ENCODE measurements around the gene LRRTM4.

LRRTM4 gene

GRCh38 chr2:77469106-77469505 is 53.1 kb downstream of the LRRTM4 start:
- no peaks in the 10 kb centered on the region for H3K36me3 Mint-ChIP-seq (ENCODE audit: low read depth)
- H3K27ac Mint-ChIP-seq: no peak overlapping the region
- H3K27me3 Mint-ChIP-seq (ENCODE audit: low read depth, poor library complexity): peaks cover 6% of the 10 kb centered on the region
- DNase-seq: no peak
- H3K4me3 Mint-ChIP-seq: no peak overlapping the region
- no peaks in the 10 kb centered on the region for H3K9me3 Mint-ChIP-seq
- TF ChIP-seq, protein P1, sequence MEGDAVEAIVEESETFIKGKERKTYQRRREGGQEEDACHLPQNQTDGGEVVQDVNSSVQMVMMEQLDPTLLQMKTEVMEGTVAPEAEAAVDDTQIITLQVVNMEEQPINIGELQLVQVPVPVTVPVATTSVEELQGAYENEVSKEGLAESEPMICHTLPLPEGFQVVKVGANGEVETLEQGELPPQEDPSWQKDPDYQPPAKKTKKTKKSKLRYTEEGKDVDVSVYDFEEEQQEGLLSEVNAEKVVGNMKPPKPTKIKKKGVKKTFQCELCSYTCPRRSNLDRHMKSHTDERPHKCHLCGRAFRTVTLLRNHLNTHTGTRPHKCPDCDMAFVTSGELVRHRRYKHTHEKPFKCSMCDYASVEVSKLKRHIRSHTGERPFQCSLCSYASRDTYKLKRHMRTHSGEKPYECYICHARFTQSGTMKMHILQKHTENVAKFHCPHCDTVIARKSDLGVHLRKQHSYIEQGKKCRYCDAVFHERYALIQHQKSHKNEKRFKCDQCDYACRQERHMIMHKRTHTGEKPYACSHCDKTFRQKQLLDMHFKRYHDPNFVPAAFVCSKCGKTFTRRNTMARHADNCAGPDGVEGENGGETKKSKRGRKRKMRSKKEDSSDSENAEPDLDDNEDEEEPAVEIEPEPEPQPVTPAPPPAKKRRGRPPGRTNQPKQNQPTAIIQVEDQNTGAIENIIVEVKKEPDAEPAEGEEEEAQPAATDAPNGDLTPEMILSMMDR (IDR thresholded peaks at IDR 0.05): no peak
- H3K4me1 Mint-ChIP-seq: no peaks in the 10 kb centered on the region

GRCh38 chr2:77459840-77460239 is 62.3 kb downstream of the LRRTM4 start:
- Mint-ChIP-seq H3K9me3 (no peaks in the 10 kb centered on the region), H3K4me3 (no peak overlapping the region), H3K27ac (no peak overlapping the region), H3K4me1 (no peaks in the 10 kb centered on the region), H3K36me3 (ENCODE audit: low read depth) (no peaks in the 10 kb centered on the region), H3K27me3 (ENCODE audit: low read depth, poor library complexity) (no peaks in the 10 kb centered on the region)
- no peak for DNase-seq
- TF ChIP-seq, protein P1 (IDR thresholded peaks at IDR 0.05): no peak

DNA sequence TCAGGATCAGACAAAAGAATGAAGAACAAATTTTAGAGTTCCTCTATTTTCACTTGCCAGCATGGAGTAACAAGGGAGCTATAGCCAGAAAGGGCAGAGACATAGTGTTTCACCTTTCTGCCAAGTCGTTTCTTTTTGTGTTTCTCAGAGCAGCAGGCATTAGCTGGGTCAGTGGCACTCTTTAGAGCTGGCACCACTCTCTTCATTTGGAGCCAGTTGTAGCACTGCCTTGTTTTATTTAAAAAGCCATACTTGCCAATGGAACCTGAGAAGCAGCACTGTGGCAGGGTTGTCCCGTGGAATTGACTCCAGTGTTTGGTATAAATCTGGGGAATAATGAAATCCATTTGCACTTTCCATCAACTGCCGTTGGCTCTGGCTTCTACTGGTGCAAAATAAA is 64.0 kb downstream of the LRRTM4 start:
- no peaks in the 10 kb centered on the region for H3K27me3 Mint-ChIP-seq (ENCODE audit: low read depth, poor library complexity)
- H3K36me3 Mint-ChIP-seq (ENCODE audit: low read depth): no peaks in the 10 kb centered on the region
- TF ChIP-seq, protein P1 (IDR thresholded peaks at IDR 0.05): no peak

DNA sequence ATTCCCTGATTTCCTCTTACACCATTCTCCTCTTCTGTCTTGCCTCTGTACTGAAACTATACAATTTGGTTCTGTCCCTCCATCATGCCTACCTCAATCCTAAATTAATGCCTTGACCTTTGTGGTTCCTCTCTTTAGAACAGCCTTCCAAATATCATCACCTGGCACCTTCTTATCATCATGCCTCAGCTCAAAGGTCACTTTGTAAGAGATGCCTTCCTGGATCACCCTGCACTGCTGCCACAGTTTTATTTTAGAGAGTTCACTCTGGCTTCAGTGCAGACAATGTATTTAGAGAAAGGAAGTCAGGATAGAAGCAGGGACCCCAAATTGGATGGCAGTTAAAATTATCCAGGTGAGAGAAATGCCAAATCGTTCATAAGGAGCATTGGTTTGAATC is 64.5 kb downstream of the LRRTM4 start:
- TF ChIP-seq, protein P1 (IDR thresholded peaks at IDR 0.05): no peak
- no peak overlapping the region for H3K27ac Mint-ChIP-seq

More for the DNA sequence above, 64.0 kb downstream of the LRRTM4 start:
- H3K9me3 Mint-ChIP-seq: no peaks in the 10 kb centered on the region
- no peak for DNase-seq
- no peak overlapping the region for H3K27ac Mint-ChIP-seq
- no peaks in the 10 kb centered on the region for H3K4me1 Mint-ChIP-seq
- no peak overlapping the region for H3K4me3 Mint-ChIP-seq

GRCh38 chr2:77443076-77443475 is 79.1 kb downstream of the LRRTM4 start:
- H3K4me1 Mint-ChIP-seq: no peaks in the 10 kb centered on the region
- H3K9me3 Mint-ChIP-seq: no peaks in the 10 kb centered on the region
- no peak overlapping the region for H3K27ac Mint-ChIP-seq
- DNase-seq: no peak
- no peaks in the 10 kb centered on the region for H3K36me3 Mint-ChIP-seq (ENCODE audit: low read depth)
- no peak overlapping the region for H3K4me3 Mint-ChIP-seq
- no peaks in the 10 kb centered on the region for H3K27me3 Mint-ChIP-seq (ENCODE audit: low read depth, poor library complexity)
- TF ChIP-seq, protein P1 (IDR thresholded peaks at IDR 0.05): no peak

More for the DNA sequence above, 64.5 kb downstream of the LRRTM4 start:
- no peak for DNase-seq
- H3K4me3 Mint-ChIP-seq: no peak overlapping the region
- H3K36me3 Mint-ChIP-seq (ENCODE audit: low read depth): no peaks in the 10 kb centered on the region
- no peaks in the 10 kb centered on the region for H3K27me3 Mint-ChIP-seq (ENCODE audit: low read depth, poor library complexity)
- H3K4me1 Mint-ChIP-seq: no peaks in the 10 kb centered on the region
- H3K9me3 Mint-ChIP-seq: no peaks in the 10 kb centered on the region

DNA sequence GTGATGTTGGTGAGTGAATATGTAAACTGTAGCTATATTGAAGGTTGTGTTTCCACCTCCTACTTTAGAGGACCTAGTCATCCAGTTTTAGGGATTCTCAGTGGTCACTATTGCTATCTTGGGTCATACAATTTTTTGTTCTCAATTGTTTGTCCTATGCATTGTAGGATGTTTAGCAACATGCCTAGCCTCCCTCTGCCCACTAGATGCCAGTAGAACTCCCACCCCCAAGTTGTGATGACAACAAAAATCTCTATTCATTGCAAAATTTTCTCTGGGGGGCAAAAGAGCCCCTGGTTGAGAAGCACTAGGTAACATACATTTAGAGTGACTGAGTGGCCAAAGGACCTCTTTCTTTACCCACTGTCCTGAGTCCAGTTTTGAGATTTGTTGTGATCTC is 87.3 kb downstream of the LRRTM4 start:
- H3K27me3 Mint-ChIP-seq (ENCODE audit: low read depth, poor library complexity): no peaks in the 10 kb centered on the region
- DNase-seq: no peak
- no peak overlapping the region for H3K27ac Mint-ChIP-seq
- TF ChIP-seq, protein P1 (IDR thresholded peaks at IDR 0.05): peak; percentile 17
- H3K9me3 Mint-ChIP-seq: no peaks in the 10 kb centered on the region
- H3K4me1 Mint-ChIP-seq: peaks cover 5% of the 10 kb centered on the region
- H3K4me3 Mint-ChIP-seq: no peak overlapping the region
- H3K36me3 Mint-ChIP-seq (ENCODE audit: low read depth): no peaks in the 10 kb centered on the region

Measured in nephron progenitor cell (in vitro differentiated cells).